ENCODE results near the gene FOXN1. TPM values are rescaled to one million over a fixed set of nuclear protein-coding genes. Genes with fewer than 3 reads are reported as not detected.

Gene FOXN1
- total RNA-seq, 1 donor from 2014 or later = not detected

DNA sequence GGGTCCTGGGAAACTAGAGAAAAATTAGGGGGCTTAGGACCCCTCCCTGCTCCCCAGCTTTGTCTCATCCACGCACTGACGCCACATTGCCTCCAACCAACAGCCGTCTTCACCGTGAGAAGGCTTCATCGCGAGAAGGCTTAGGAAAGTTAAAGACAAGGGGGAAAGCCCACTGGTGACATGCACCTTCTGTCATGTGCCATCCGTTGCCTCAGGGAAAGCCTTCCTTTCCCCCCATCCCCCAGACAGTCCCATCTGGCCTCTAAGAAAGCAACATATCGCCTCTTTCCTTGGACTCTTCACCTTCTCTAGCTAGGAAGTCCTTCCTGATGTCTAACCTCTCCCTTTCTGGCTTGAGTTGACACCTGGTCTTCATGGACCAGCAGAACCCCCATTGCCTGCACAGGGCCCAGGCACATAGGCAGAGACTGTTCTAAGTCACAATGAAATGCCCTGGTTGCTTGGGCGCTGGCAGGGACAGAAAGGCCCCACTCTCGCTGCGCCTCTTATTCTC lies 2.1 kb downstream of the FOXN1 start:
- H3K4me3 ChIP-seq (ENCODE audit: low read depth, low read length) = no peak overlapping the region
- FAIRE-seq = no peak
- no peak for DNase-seq (ENCODE audit: low read depth)
- H3K27me3 ChIP-seq (ENCODE audit: control insufficient read depth, insufficient read depth, low read length) = peaks cover 3% of the 10 kb centered on the region
- TF ChIP-seq, protein P1, sequence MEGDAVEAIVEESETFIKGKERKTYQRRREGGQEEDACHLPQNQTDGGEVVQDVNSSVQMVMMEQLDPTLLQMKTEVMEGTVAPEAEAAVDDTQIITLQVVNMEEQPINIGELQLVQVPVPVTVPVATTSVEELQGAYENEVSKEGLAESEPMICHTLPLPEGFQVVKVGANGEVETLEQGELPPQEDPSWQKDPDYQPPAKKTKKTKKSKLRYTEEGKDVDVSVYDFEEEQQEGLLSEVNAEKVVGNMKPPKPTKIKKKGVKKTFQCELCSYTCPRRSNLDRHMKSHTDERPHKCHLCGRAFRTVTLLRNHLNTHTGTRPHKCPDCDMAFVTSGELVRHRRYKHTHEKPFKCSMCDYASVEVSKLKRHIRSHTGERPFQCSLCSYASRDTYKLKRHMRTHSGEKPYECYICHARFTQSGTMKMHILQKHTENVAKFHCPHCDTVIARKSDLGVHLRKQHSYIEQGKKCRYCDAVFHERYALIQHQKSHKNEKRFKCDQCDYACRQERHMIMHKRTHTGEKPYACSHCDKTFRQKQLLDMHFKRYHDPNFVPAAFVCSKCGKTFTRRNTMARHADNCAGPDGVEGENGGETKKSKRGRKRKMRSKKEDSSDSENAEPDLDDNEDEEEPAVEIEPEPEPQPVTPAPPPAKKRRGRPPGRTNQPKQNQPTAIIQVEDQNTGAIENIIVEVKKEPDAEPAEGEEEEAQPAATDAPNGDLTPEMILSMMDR (IDR thresholded peaks at IDR 0.05; ENCODE audit: insufficient read depth, low read length, severe bottlenecking) = no peak
- no peaks in the 10 kb centered on the region for H3K36me3 ChIP-seq (ENCODE audit: control insufficient read depth, insufficient read depth, low read length)

DNA sequence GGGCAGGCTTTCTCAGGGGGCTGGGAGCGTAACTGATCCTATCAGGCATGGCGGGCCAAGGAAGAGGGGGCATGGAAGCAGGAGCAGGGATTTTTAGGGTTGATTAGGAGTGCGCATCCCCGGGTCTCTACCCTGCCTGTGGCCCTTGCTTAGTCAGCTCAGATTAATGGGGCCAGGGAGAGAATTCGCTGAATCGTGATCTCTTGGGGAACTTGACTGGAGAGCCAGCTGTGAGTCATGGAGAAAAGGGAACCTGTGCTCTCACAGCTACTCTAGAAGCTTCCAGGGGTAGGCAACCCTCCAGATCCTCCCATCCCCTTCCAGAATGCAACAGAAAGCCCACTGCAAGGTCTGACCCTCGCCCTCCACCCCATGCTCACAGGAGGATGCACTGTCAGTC lies 3.6 kb downstream of the FOXN1 start:
- TF ChIP-seq, protein P1 (IDR thresholded peaks at IDR 0.05; ENCODE audit: insufficient read depth, low read length, severe bottlenecking) = no peak
- DNase-seq (ENCODE audit: low read depth) (peak; percentile 49), FAIRE-seq (no peak)
- Histone ChIP-seq H3K27me3 (ENCODE audit: control insufficient read depth, insufficient read depth, low read length) (peaks cover 3% of the 10 kb centered on the region), H3K4me3 (ENCODE audit: low read depth, low read length) (no peak overlapping the region), H3K36me3 (ENCODE audit: control insufficient read depth, insufficient read depth, low read length) (no peaks in the 10 kb centered on the region)

DNA sequence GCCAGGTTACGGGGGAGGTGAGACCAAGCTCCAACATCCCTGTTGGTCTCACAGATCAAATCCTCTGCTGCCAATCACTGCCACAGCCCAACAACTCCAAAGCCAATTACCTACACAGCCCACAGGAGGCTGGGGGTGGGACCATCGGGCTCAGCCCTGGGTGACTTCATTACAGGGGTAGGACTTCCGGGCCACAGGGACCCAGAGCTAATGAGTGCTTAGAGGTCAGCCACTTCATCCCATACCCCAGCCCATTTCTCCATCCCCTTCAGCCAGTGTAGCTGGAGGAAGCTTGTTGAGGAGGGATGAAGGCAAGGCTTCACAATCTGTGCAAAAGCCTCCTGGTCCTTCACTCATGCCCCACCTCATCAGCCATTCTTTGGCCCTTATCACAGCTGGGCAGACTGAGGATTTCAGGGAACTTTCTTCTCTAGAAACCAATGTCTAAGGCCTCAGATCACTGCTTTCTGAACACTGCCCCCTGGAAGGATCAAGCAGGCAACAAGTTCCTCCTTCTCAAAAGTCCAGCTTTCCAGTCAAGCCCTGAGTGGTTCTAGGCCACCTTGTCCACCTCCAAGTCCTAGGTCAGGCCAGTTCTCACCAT lies 5.8 kb downstream of the FOXN1 start:
- Histone ChIP-seq H3K36me3 (ENCODE audit: control insufficient read depth, insufficient read depth, low read length) (no peaks in the 10 kb centered on the region), H3K27me3 (ENCODE audit: control insufficient read depth, insufficient read depth, low read length) (peaks cover 3% of the 10 kb centered on the region), H3K4me3 (ENCODE audit: low read depth, low read length) (no peak overlapping the region)
- FAIRE-seq = peak; percentile 79
- TF ChIP-seq, protein P1 (IDR thresholded peaks at IDR 0.05; ENCODE audit: insufficient read depth, low read length, severe bottlenecking) = no peak
- no peak for DNase-seq (ENCODE audit: low read depth)

DNA sequence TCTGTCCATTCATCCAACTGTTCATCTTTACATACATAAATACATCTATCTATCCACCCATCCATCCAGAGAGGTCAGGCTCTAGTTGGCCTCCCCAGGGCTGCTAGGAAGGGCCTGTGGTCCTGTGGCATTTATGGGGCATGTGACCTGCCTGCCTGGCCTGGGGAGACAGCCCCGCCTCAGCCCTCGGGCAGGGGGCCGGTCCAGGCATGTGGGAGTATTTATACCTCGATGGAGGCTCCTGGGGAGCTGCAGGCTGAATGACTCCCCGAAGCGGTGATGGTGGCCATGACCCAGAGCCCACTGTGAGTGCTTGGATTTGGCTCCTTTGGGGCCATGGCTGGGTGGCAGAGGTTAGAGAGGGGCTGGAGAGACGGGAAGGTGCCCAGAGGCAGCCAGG lies 7.3 kb downstream of the FOXN1 start:
- Histone ChIP-seq H3K36me3 (ENCODE audit: control insufficient read depth, insufficient read depth, low read length) (no peaks in the 10 kb centered on the region), H3K27me3 (ENCODE audit: control insufficient read depth, insufficient read depth, low read length) (peaks cover 3% of the 10 kb centered on the region), H3K4me3 (ENCODE audit: low read depth, low read length) (no peak overlapping the region)
- DNase-seq (ENCODE audit: low read depth) (no peak), FAIRE-seq (no peak)
- TF ChIP-seq, protein P1 (IDR thresholded peaks at IDR 0.05; ENCODE audit: insufficient read depth, low read length, severe bottlenecking) = no peak

DNA sequence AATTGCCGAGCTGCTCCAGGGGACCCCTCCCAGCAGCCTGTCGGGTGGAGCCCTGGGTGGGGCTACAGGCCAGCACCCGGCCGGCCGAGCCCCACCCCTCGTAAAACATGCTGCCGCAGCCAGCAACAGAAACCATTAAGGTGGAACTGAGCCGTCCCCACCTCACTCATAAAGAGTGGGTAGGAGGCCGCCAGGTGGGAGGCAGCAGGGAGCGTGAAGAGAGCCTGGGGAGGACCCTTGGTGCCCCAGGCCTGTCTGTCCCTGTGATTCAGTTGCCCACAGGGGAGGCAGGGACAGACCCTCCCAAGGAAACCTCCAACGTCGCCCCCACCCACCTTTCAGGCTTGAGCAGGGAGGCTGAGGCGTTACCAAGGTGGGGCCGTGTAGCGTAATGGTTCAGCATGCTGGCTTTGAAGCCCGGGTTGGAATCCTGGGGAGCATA lies 8.4 kb downstream of the FOXN1 start:
- no peak for FAIRE-seq
- TF ChIP-seq, protein P1 (IDR thresholded peaks at IDR 0.05; ENCODE audit: insufficient read depth, low read length, severe bottlenecking) = no peak

DNA sequence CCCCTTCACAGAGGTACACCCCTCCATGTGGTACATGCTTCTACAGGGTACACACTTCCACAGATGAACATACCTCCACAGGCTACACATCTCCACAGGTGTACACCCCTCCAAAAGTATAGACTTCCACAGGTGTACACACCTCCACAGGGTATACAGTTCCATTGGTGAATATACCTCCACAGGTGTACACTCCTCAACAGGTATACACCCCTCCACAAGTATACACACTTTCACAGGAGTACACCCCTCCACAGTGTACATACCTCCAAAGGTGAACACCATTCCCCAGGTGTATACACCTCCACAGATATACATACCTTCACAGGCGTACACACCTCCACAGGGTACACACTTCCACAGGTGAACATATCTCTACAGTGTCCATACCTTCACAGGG lies 9.4 kb downstream of the FOXN1 start:
- Histone ChIP-seq H3K27me3 (ENCODE audit: control insufficient read depth, insufficient read depth, low read length) (peaks cover 3% of the 10 kb centered on the region), H3K4me3 (ENCODE audit: low read depth, low read length) (no peak overlapping the region), H3K36me3 (ENCODE audit: control insufficient read depth, insufficient read depth, low read length) (peaks cover 2% of the 10 kb centered on the region)
- DNase-seq (ENCODE audit: low read depth) = no peak
- FAIRE-seq = no peak
- TF ChIP-seq, protein P1 (IDR thresholded peaks at IDR 0.05; ENCODE audit: insufficient read depth, low read length, severe bottlenecking) = no peak

More for the DNA sequence above, 8.4 kb downstream of the FOXN1 start:
- Histone ChIP-seq H3K27me3 (ENCODE audit: control insufficient read depth, insufficient read depth, low read length) (peaks cover 3% of the 10 kb centered on the region), H3K4me3 (ENCODE audit: low read depth, low read length) (no peak overlapping the region), H3K36me3 (ENCODE audit: control insufficient read depth, insufficient read depth, low read length) (no peaks in the 10 kb centered on the region)
- DNase-seq (ENCODE audit: low read depth) = no peak
